OCI-LY1 (cell line): Measurements from ENCODE around the gene GRK6.

ENCODE experiments used
- H2AFZ ChIP-seq: fragments of 200-600 bp; sonication (generic), shearing (Covaris generic); 2 replicates; pipeline ENCODE4 v1.6.0; 2014; ENCODE audit warnings: antibody characterized with exemption, mild to moderate bottlenecking, low read length
- H3F3A ChIP-seq: fragments of 200-600 bp; sonication (generic), shearing (Covaris generic); 2 replicates; pipeline ENCODE4 v1.6.0; 2014; ENCODE audit warnings: mild to moderate bottlenecking, antibody characterized with exemption, low read length, moderate library complexity; ENCODE audit not compliant: insufficient read depth
- H3K27ac ChIP-seq: fragments of 200-600 bp; sonication (generic); 2 replicates; pipeline ENCODE4 v1.5.1; 2014; ENCODE audit warnings: low read length, mixed run types, mild to moderate bottlenecking, low read depth; ENCODE audit not compliant: poor library complexity, severe bottlenecking
- H3K27me3 ChIP-seq: fragments of 200-600 bp; sonication (generic); 2 replicates; pipeline ENCODE4 v1.6.0; 2014; ENCODE audit warnings: antibody characterized with exemption, mild to moderate bottlenecking, low read length, moderate library complexity; ENCODE audit not compliant: insufficient read depth
- H3K36me3 ChIP-seq: fragments of 200-600 bp; sonication (generic); 2 replicates; pipeline ENCODE4 v1.6.1; 2014; ENCODE audit warnings: mild to moderate bottlenecking, antibody characterized with exemption, low read length, moderate library complexity, mixed read lengths; ENCODE audit not compliant: insufficient read depth
- H3K4me1 ChIP-seq: fragments of 200-600 bp; sonication (generic); 2 replicates; pipeline ENCODE4 v1.5.1; 2014; ENCODE audit warnings: mild to moderate bottlenecking, low read length, moderate library complexity; ENCODE audit not compliant: insufficient read depth, severe bottlenecking
- H3K4me2 ChIP-seq: fragments of 200-600 bp; sonication (generic), shearing (Covaris generic); 2 replicates; pipeline ENCODE4 v1.6.1; 2014; ENCODE audit warnings: low read length
- H3K4me3 ChIP-seq: fragments of 200-600 bp; sonication (generic); 2 replicates; pipeline ENCODE4 v1.5.1; 2014; ENCODE audit warnings: low read length, low read depth, mild to moderate bottlenecking, mixed read lengths; ENCODE audit not compliant: poor library complexity, severe bottlenecking
- H3K79me2 ChIP-seq: fragments of 200-600 bp; shearing (Covaris generic); 2 replicates; pipeline ENCODE4 v1.6.1; 2016; ENCODE audit warnings: mixed run types, low read length, mixed read lengths; ENCODE audit not compliant: insufficient read depth
- H3K9ac ChIP-seq: fragments of 200-600 bp; sonication (generic), shearing (Covaris generic); 2 replicates; pipeline ENCODE4 v1.6.1; 2014; ENCODE audit warnings: mild to moderate bottlenecking, low read length, mixed read lengths
- H3K9me2 ChIP-seq: fragments of 200-600 bp; sonication (generic), shearing (Covaris generic); 2 replicates; pipeline ENCODE4 v1.6.1; 2014; ENCODE audit warnings: low read depth, mild to moderate bottlenecking, low read length, mixed read lengths
- H3K9me3 ChIP-seq: fragments of 200-600 bp; shearing (Covaris generic); 2 replicates; pipeline ENCODE4 v1.6.1; 2014; ENCODE audit warnings: low read length, mixed read lengths
- H4K20me1 ChIP-seq: fragments of 200-600 bp; sonication (generic), shearing (Covaris generic); 2 replicates; pipeline ENCODE4 v1.6.0; 2016; ENCODE audit warnings: mild to moderate bottlenecking, low read length; ENCODE audit not compliant: insufficient read depth
- CTCF ChIP-seq: fragments of 200-600 bp; sonication (generic), shearing (Covaris generic); IDR thresholded peaks from 2 replicates; pipeline ENCODE4 v1.5.1; 2017; ENCODE audit warnings: mild to moderate bottlenecking, antibody characterized with exemption, low read length, moderate library complexity, mixed read lengths
- EZH2 ChIP-seq: fragments of 200-600 bp; sonication (generic), shearing (Covaris generic); IDR thresholded peaks from 2 replicates; pipeline ENCODE4 v1.8.0; 2017; ENCODE audit warnings: borderline replicate concordance, mixed run types, mild to moderate bottlenecking, antibody characterized with exemption, low read length, moderate library complexity, mixed read lengths

GRK6 gene

DNA sequence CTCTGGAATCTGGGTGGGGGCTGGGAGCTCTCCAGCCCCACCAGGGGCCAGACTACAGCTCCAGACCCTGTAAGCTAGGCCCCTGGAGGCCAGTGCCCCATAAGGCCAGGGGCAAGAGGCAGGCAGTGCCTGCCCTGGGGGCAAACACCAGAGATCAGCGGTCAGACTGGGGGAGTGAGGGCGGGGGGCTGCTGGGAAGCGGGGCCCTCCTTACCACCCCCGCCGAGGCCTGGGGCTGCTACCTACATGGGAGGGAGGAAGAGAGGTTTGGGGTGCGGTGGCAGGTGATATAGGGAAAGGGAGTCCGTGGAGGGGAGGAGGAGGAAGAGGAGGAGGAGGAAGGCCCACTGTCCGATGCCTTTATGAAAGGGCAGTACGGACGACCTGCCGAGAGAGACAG is 32.9 kb downstream of the GRK6 start:
- Histone ChIP-seq H3K4me2 (no peak overlapping the region), H3K27me3 (no peaks in the 10 kb centered on the region), H3K9me3 (no peaks in the 10 kb centered on the region), H2AFZ (no peak overlapping the region), H4K20me1 (no peaks in the 10 kb centered on the region), H3K9ac (no peak overlapping the region), H3K4me3 (no peak overlapping the region), H3K79me2 (no peaks in the 10 kb centered on the region), H3K9me2 (no peaks in the 10 kb centered on the region), H3K36me3 (peaks cover 53% of the 10 kb centered on the region; the same call in 1 of the 2 replicates), H3K27ac (no peak overlapping the region), H3K4me1 (peaks cover 18% of the 10 kb centered on the region), H3F3A (no peaks in the 10 kb centered on the region)
- TF ChIP-seq CTCF, result no peak
- no peak for TF ChIP-seq EZH2

GRCh38 chr5:177459819-177460628 is 33.5 kb downstream of the GRK6 start:
- no peak overlapping the region for H3K9ac ChIP-seq
- no peaks in the 10 kb centered on the region for H3K9me2 ChIP-seq
- peaks cover 53% of the 10 kb centered on the region for H3K36me3 ChIP-seq
- no peaks in the 10 kb centered on the region for H3K9me3 ChIP-seq
- H3K4me3 ChIP-seq, result no peak overlapping the region
- no peak overlapping the region for H2AFZ ChIP-seq
- H3K27ac ChIP-seq, result no peak overlapping the region
- no peaks in the 10 kb centered on the region for H3K79me2 ChIP-seq
- TF ChIP-seq CTCF (no peak), EZH2 (no peak)
- H3F3A ChIP-seq, result no peaks in the 10 kb centered on the region
- no peaks in the 10 kb centered on the region for H3K27me3 ChIP-seq
- no peak overlapping the region for H3K4me2 ChIP-seq
- H3K4me1 ChIP-seq, result peaks cover 18% of the 10 kb centered on the region
- no peaks in the 10 kb centered on the region for H4K20me1 ChIP-seq

DNA sequence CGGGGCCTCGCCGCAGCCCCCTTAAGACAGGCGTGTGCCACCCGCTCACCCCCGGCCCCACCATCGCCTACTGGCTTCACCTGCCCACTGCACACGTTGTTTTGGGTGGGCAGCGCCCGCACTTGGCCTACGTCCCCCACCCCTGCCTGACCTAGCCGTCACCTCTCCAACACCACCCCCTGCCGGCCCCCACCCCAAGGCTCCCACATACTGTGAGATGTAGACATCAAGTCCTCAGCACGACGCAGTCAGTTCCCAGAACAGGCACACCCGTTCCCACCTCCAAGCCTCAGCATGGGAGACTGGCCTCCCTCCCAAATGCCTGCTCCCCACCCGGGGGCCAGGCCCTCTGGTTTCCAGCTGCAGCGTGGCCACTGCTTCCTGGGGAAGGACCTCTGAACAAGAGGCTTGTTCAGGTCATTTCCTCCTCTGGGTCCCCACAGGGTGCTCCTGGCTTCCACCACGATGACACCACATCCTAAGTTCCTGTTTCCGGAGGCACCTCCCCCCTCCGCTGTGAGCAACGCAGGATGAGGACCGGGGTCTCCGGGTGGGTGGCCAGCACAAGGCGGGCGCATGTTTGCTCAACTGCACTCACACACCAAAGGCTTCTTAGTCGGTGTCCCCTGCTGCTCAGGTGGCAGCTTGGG is 35.7 kb downstream of the GRK6 start:
- Histone ChIP-seq H3K4me1 (peaks cover 3% of the 10 kb centered on the region), H3K9me2 (no peaks in the 10 kb centered on the region), H3F3A (no peaks in the 10 kb centered on the region), H3K9ac (no peak overlapping the region), H3K27ac (no peak overlapping the region), H3K4me3 (no peak overlapping the region), H4K20me1 (no peaks in the 10 kb centered on the region), H3K79me2 (no peaks in the 10 kb centered on the region), H3K9me3 (no peaks in the 10 kb centered on the region), H3K36me3 (peaks cover 68% of the 10 kb centered on the region), H3K27me3 (no peaks in the 10 kb centered on the region), H2AFZ (no peak overlapping the region), H3K4me2 (no peak overlapping the region)
- no peak for TF ChIP-seq EZH2
- TF ChIP-seq CTCF, result no peak
